ENCODE measurements around the gene OPA3.

GRCh38 chr19:45556835-45557234 lies 27.8 kb downstream of the OPA3 start:
- no peak for TF ChIP-seq POLR2AphosphoS5 (IDR thresholded peaks at IDR 0.05)
- TF ChIP-seq, protein P1, sequence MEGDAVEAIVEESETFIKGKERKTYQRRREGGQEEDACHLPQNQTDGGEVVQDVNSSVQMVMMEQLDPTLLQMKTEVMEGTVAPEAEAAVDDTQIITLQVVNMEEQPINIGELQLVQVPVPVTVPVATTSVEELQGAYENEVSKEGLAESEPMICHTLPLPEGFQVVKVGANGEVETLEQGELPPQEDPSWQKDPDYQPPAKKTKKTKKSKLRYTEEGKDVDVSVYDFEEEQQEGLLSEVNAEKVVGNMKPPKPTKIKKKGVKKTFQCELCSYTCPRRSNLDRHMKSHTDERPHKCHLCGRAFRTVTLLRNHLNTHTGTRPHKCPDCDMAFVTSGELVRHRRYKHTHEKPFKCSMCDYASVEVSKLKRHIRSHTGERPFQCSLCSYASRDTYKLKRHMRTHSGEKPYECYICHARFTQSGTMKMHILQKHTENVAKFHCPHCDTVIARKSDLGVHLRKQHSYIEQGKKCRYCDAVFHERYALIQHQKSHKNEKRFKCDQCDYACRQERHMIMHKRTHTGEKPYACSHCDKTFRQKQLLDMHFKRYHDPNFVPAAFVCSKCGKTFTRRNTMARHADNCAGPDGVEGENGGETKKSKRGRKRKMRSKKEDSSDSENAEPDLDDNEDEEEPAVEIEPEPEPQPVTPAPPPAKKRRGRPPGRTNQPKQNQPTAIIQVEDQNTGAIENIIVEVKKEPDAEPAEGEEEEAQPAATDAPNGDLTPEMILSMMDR (IDR thresholded peaks at IDR 0.05), result no peak
